Body of pancreas (tissue), 4 donors: ENCODE measurements around the gene SERPINB11. TPM values are rescaled to one million over a fixed set of nuclear protein-coding genes. Genes with fewer than 3 reads are reported as not detected.
"Not testable (repeated sequence)": the region's sequence is repeated elsewhere in the genome, so short reads cannot be mapped to it uniquely, and the experiment has no call there.

Experiments used
- ATAC-seq: fragments of 150-250 bp; one replicate; pipeline ENCODE4 v1.9.1; 2016
- DNase-seq, 4 donors: peaks; one replicate each; pipeline ENCODE4 v3.0.0-alpha.2; 2019
- H3K27ac ChIP-seq, 4 donors: fragments of 200-600 bp; sonication (generic); 1 replicate in 3 of 4; 2 replicates in 1 of 4; pipeline versions ENCODE4 v1.5.1 to v1.6.1; 2016 to 2019; ENCODE audit warnings: mild to moderate bottlenecking in 1 of 4, mixed read lengths in 1 of 4, moderate library complexity in 1 of 4
- H3K27me3 ChIP-seq, 2 donors: fragments of 200-600 bp; sonication (generic); one replicate each; pipeline ENCODE4 v1.6.0; 2016; ENCODE audit warnings: mild to moderate bottlenecking in 1 of 2
- H3K36me3 ChIP-seq, 2 donors: fragments of 200-600 bp; sonication (generic); replicated peaks in 1 of 2; 2 replicates each; pipeline ENCODE4 v1.5.1; 2016; ENCODE audit warnings: low read depth in 2 of 2; ENCODE audit not compliant: insufficient read depth in 1 of 2
- H3K4me1 ChIP-seq: fragments of 200-600 bp; sonication (generic); one replicate; pipeline ENCODE4 v1.6.0; 2016
- H3K4me3 ChIP-seq, 2 donors: fragments of 200-600 bp; sonication (generic); 1 replicate in 1 of 2; 2 replicates in 1 of 2; pipeline ENCODE4 v1.5.1; 2016 to 2019
- H3K9me3 ChIP-seq, 3 donors: fragments of 200-600 bp; sonication (generic); 1 replicate in 2 of 3; 2 replicates in 1 of 3; pipeline ENCODE4 v1.5.1; 2016
- POLR2A ChIP-seq, 3 donors: fragments of 450-650 bp; IDR thresholded peaks; one replicate each; pipeline ENCODE4 v1.6.1; 2016; ENCODE audit warnings: antibody characterized with exemption in 3 of 3, mild to moderate bottlenecking in 2 of 3
- WGBS, 2 donors: methylation state at CpG; one replicate each; pipeline ENCODE4 v1.1.5; 2017; 5-methylcytosine and 5-hydroxymethylcytosine counted together
- intact Hi-C: fragments of 100-400 bp; cut with DNase I; formaldehyde crosslinking; loops from one replicate; pipeline ENCODE4 v1.15.1; 2023
- total RNA-seq, 2 donors: library from RNA; depleted of rRNA; stranded (reverse); fragments of >200 nt; gene quantifications; one replicate each; pipeline ENCODE4 v1.1.0, GENCODE V29; 2016
- TF ChIP-seq, protein P1 (sequence below), 7 experiments: fragments of 450-650 bp in 4 of 7; fragments of 200-600 bp in 3 of 7; sonication (generic) in 3 of 7; IDR thresholded peaks; one replicate each; pipeline ENCODE4 v1.5.1; 2016 to 2019; ENCODE audit warnings: antibody characterized with exemption in 7 of 7

Gene SERPINB11
- total RNA-seq, 2 donors from 2014 or later: not detected

DNA sequence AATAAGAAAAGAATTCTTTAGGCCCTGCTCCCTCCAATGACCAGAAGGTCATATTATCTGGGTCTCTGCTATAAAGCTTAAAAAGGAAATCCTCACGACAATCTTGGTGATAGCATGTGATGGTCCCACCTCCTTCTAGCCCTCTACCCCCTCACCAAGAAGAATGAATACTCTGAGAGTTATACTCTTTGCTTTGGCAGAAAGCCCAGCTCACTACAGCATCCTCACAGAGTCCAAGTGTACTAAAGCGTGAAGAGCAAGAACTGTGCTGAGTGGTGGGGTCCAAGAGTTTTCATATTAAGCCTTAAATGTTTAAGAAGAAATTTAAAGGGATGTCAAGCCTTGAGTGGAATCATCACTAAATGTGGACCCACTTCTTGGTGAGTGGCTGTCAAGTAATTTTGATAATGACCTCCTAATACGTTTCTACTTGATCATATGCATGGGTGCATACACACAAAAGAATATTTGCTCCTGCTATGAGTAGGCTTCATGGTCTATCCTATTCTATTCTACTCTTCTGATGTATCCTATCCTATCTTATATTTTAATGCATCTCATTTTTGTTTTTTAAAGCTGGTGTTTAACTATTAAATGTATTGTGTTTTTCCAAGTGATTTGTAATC, 56.0 kb downstream of the SERPINB11 start:
- no peaks in the 10 kb centered on the region for H3K27me3 ChIP-seq
- DNase-seq (no peak), ATAC-seq (no peak)
- TF ChIP-seq, protein P1, sequence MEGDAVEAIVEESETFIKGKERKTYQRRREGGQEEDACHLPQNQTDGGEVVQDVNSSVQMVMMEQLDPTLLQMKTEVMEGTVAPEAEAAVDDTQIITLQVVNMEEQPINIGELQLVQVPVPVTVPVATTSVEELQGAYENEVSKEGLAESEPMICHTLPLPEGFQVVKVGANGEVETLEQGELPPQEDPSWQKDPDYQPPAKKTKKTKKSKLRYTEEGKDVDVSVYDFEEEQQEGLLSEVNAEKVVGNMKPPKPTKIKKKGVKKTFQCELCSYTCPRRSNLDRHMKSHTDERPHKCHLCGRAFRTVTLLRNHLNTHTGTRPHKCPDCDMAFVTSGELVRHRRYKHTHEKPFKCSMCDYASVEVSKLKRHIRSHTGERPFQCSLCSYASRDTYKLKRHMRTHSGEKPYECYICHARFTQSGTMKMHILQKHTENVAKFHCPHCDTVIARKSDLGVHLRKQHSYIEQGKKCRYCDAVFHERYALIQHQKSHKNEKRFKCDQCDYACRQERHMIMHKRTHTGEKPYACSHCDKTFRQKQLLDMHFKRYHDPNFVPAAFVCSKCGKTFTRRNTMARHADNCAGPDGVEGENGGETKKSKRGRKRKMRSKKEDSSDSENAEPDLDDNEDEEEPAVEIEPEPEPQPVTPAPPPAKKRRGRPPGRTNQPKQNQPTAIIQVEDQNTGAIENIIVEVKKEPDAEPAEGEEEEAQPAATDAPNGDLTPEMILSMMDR (IDR thresholded peaks at IDR 0.05): no peak
- no peak for TF ChIP-seq POLR2A (IDR thresholded peaks at IDR 0.05)
- no peak overlapping the region for H3K27ac ChIP-seq
- H3K36me3 ChIP-seq: no peaks in the 10 kb centered on the region
- H3K4me3 ChIP-seq: no peak overlapping the region
- H3K4me1 ChIP-seq: no peaks in the 10 kb centered on the region
- peaks cover 0 to 14% (median 0%) of the 10 kb centered on the region in 3 donors for H3K9me3 ChIP-seq
- intact Hi-C loops: no loop called here
- 55 to 70% methylated on average over 3 of the region's 3 CpGs for WGBS, 2 donors

DNA sequence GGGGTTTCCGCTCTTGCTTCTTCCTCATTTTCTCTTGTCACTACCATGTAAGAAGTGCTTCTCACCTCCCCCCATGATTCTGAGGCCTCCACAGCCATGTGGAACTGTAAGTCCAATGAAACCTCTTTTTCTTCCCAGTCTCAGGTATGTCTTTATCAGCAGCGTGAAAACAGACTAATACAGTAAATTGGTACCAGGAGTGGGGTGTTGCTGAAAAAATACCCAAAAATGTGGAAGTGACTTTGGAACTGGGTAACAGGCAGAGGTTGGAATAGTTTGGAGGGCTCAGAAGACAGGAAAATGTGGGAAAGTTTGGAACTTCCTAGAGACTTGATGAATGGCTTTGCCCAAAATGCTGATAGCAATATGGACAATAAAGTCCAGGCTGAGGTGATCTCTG, 57.0 kb downstream of the SERPINB11 start:
- H3K4me3 ChIP-seq, H3K27me3 ChIP-seq, intact Hi-C loops, DNase-seq, H3K36me3 ChIP-seq, H3K27ac ChIP-seq, ATAC-seq, H3K4me1 ChIP-seq: not testable (repeated sequence)
- 84 to 89% methylated on average over 2 of the region's 2 CpGs for WGBS, 2 donors
- H3K9me3 ChIP-seq: peaks cover 0 to 14% (median 0%) of the 10 kb centered on the region in 3 donors

DNA sequence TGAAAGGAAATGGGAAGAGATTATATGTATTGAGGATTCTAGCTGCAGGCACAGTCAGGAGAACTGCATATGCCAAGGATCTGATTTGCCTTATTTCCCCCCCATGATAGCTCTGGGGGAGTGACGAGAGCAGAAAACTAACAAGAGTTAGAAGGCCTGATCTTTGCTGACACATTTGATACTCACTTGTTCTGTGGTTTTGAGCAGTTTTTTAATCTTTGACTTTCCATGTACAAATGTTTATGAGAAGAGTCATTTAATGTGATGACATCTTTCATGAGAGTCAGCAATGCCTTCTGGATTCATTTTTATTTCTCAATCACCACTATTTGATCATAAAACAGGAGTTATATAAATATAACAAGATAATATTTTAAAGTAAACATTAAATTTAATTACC, 59.8 kb downstream of the SERPINB11 start:
- DNase-seq (no peak), ATAC-seq (no peak)
- Histone ChIP-seq H3K36me3 (no peaks in the 10 kb centered on the region), H3K4me1 (no peaks in the 10 kb centered on the region), H3K9me3 (peaks cover 0 to 14% (median 0%) of the 10 kb centered on the region in 3 donors), H3K27me3 (no peaks in the 10 kb centered on the region), H3K4me3 (no peak overlapping the region), H3K27ac (no peak overlapping the region)
- intact Hi-C loops: no loop called here
- 63 to 78% methylated on average over 1 of the region's 1 CpG for WGBS, 2 donors
- TF ChIP-seq, protein P1 (IDR thresholded peaks at IDR 0.05): no peak
- TF ChIP-seq POLR2A (IDR thresholded peaks at IDR 0.05): no peak

DNA sequence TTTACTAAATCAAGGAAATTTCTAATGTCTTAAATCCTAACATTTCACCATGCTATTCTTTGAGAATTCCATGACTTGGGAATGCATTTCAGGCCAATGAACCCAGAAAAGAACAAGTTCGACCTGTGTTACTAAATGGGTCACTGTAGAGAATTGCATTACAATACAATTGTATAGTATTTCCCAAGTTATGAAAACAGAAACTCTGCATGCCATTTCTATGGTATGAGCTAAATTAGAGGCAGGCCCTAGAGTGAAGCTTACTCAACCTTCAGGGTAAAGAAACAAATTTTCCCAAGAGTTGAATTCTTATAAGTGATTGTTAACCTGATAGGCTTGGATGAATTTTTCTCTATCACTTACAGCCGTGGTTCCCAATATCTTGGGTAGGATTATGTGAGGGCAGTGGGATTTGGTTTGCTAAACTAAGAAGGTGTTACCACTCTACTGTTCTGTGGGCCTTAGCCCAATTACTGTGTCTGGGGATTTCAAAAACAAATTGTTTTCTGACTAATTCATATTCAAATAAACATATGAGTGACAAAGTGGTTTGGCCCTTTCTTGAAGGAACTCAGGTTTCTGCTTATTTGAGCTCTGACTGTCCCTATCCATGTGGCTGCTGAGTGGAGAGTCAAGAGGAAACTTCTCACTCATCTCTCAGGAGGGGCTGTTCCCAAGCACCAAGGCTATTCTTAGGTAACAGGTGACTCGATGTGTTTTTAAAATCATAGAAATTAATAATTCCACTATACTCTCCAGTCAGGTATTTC, 61.3 kb downstream of the SERPINB11 start:
- ATAC-seq: no peak
- Histone ChIP-seq H3K4me1 (no peaks in the 10 kb centered on the region), H3K36me3 (no peaks in the 10 kb centered on the region), H3K27me3 (no peaks in the 10 kb centered on the region), H3K9me3 (peaks cover 0 to 14% (median 0%) of the 10 kb centered on the region in 3 donors), H3K4me3 (no peak overlapping the region), H3K27ac (no peak overlapping the region)
- TF ChIP-seq, protein P1 (IDR thresholded peaks at IDR 0.05): no peak
- no peak for TF ChIP-seq POLR2A (IDR thresholded peaks at IDR 0.05)
- intact Hi-C loops: no loop called here
- WGBS, 2 donors: 54 to 73% methylated on average over 3 of the region's 3 CpGs
- DNase-seq: no peak

DNA sequence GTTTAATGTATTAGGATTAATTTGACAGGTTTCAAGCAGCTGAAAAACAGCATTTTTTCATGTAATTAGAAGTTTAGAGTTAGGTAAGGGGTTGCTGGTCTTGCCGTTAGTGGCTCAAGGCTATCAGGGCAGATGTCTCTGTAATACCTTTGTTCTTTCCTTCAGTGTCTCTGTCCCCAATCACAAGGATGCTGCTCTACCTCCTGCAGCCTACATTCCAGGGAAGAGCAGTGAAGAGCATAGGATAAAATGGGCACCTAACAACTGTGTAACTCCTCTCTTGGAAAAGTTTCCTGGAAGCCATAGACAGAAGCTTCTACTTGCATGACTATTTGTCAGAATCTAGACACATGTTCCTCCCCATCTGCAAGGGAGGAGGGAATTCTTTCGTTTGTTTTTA, 63.1 kb downstream of the SERPINB11 start:
- ATAC-seq (no peak), DNase-seq (no peak)
- no peaks in the 10 kb centered on the region for H3K4me1 ChIP-seq
- H3K9me3 ChIP-seq: no peaks in the 10 kb centered on the region
- no peak overlapping the region for H3K4me3 ChIP-seq
- intact Hi-C loops: no loop called here
- H3K36me3 ChIP-seq: no peaks in the 10 kb centered on the region
- 28 to 46% methylated on average over 2 of the region's 2 CpGs for WGBS, 2 donors
- TF ChIP-seq POLR2A (IDR thresholded peaks at IDR 0.05): no peak
- no peak overlapping the region for H3K27ac ChIP-seq
- no peaks in the 10 kb centered on the region for H3K27me3 ChIP-seq

Other genes with a start within 250 kb of the SERPINB11 start
- not detected for gene SERPINB5, start 226.0 kb upstream of the SERPINB11 start, total RNA-seq
- not detected for gene SERPINB12, start 160.6 kb upstream of the SERPINB11 start, total RNA-seq
- not detected for gene SERPINB13, start 115.6 kb upstream of the SERPINB11 start, total RNA-seq
- gene SERPINB4, start 58.7 kb upstream of the SERPINB11 start, total RNA-seq: not detected
- gene SERPINB3, start 41.1 kb upstream of the SERPINB11 start, total RNA-seq: not detected
- gene SERPINB7, start 72.5 kb downstream of the SERPINB11 start, total RNA-seq: not detected
- 1 to 10 TPM in 1 of 2 donors, not detected in 1; 1.6 TPM for gene SERPINB2, start 184.7 kb downstream of the SERPINB11 start, total RNA-seq
- gene SERPINB10, start 205.0 kb downstream of the SERPINB11 start, total RNA-seq: not detected
- not detected for gene HMSD, start 246.3 kb downstream of the SERPINB11 start, total RNA-seq